HG03060 (cell line): ENCODE measurements around the gene CCNL2.
"Not testable (repeated sequence)": the region's sequence is repeated elsewhere in the genome, so short reads cannot be mapped to it uniquely, and the experiment has no call there.

Experiments used
- ATAC-seq: cut with Tn5 transposase; IDR thresholded peaks from one replicate; pipeline ENCODE4 v1.9.1; 2021; ENCODE audit warnings: low read depth, moderate number of reproducible peaks; ENCODE audit not compliant: unreplicated experiment

Gene CCNL2

DNA sequence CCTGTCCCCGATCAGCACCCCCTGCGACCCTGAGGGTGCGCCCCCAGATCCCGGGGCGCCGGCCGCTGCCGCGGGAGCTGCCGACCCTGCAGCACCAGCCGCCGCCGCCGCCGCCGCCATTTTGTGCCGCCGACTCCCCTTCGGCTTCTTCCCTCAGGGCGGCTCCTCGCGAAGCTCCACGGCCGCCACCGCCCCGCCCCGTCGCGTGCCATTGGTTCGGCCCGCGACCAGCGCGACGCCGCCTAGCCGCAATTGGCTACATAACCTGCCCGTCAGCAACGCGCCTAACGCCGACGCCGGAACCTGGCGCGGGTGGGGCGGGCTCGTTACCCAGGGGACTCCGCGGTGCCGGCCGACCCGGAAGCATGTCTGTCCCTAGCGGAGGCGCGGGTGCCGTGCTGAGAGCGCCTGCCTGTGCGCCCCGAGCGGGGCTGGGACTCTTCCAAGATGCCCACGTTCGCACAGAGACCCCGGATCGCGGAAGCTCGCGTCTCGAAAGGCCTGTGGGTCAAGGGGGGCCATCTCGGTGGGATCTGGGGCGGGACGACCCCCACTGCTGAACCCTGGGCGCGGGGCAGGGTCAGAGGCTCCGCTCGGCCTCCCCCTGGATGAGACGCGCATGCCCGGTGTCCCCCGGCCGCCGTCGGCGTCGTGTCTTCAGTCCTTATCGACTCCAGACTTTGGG is at the start of gene CCNL2:
TSS of gene CCNL2 (minus strand) at position 149 of the 685 bp plus-strand sequence. CDS start at position 120, 29 bp downstream.
- ATAC-seq: peak; percentile 72

DNA sequence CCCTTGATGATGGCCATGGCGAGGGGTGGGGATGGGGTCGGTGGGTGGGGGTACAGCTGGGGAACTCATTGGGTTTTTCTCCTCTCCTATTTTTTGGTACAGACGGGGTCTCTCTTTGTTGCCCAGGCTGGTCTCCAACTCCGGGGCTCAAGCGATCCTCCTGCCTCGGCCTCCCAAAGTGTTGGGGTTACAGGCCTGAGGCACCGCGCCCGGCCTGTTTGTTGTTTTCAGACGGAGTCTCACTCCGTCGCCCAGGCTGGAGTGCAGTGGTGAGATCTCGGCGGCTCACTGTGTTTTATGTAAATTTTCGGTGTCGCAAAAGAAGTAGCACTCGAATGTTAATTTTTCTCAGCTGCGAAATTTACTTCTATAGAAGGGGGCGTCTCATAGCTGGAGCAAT is 47.5 kb upstream of the CCNL2 start:
- not testable (repeated sequence) for ATAC-seq

DNA sequence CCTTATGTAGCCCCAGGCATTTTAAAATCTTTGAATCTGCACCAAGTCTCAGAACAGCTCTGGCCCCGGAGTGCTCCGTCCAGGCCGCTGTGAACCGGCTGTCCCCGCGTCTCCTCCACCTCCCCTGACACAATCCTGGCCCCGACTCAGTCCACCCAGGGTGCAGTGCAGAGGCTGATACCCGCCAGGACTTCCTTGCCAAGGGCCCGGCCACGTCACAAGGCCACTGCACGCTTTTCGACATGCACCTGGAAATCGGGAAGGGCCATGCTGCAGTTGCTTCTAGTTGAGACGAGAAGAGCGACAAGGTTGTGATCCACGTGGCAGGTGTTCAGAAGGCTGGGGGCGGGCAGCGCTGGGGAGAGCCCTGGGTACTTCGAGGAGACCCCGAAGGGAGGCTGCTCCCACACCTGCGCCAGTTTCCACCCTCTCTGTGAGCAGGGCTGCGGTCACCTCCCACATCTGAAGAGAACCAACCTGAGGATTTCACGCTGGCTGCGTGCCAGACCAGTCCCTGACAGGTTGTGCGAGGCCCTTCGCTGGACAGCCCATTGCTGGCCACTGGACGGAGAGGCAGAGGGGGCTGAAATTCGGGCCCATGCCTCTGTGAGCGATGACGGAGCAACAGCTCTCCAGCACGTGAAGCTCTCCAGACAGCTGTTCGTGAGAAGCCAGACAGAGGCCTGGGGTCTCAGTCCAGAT is 43.1 kb upstream of the CCNL2 start:
- ATAC-seq: no peak

DNA sequence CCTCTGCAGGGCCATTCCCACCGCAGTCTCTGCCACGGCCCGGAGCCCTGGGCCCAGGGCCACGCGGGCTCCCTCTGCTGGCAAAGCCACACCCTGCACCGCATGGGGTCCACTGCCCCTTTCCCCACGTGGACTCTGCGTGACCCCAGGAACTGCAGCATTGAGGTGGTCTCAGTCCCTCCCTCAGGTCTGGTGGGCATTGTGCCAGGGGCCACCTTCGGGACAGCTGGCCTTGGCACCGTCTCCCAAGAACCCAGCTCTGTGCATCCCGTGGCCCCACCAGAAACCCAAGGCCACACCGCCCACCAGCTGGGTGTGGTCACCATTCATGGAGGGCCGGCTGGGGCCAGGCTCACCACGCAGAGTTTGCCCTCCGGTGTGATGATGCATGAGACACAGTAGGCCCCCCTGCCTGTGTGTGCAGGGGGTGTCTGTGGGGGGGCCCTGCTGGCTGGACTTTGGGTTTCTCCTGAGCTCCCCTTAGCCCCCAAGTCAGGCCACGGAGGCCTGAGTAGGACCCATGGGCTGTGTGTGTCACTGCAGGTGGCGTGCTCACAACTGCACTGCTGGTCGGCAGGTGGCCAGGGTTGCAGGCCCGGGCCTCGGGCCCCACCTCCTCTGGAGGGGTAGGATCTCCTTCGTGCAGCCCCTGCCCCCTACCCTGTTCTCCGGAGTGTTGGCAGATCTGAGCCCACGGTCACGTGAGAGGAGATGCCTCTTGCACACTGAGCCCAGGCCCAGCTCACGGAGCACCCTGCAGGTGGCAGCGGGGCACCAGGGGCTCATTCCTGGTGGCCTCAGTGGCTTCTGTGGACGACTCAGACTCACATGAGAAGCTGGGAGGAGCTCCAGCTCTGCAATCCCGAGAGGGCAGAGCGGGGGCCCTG is 42.1 kb upstream of the CCNL2 start:
- no peak for ATAC-seq

- ATAC-seq: no peak
These were observed 41.3 kb upstream of the CCNL2 start for GRCh38 chr1:1440262-1441001.

DNA sequence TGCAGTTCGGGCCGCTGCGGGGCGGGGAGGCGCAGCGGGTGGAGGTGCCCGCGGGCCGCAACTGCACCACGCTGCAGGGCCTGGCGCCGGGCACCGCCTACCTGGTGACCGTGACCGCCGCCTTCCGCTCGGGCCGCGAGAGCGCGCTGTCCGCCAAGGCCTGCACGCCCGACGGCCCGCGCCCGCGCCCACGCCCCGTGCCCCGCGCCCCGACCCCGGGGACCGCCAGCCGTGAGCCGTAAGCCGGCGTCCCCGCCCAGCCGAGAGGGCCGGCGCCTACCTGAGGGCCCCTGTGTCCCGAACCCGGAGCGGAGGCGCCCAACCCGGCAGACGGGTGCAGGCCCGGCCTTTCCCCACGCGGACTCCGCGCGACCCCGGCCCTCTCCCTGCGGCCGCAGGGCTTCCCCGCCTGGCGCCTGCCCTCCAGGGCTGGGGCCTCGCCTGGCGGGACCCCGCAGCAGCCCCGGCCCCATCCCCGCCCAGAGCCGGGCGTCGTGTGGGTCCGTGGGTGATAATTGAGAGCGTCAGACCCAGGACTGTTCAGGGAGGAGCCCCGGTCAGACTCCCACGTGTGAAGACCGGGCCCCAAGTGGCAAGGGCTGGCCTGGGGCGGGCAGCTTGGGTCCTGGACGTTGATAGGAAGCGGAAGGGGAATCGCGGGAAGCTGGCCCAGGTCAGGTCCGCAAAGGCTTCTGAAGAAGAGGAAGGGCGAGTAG is 40.6 kb upstream of the CCNL2 start:
- ATAC-seq: no peak

DNA sequence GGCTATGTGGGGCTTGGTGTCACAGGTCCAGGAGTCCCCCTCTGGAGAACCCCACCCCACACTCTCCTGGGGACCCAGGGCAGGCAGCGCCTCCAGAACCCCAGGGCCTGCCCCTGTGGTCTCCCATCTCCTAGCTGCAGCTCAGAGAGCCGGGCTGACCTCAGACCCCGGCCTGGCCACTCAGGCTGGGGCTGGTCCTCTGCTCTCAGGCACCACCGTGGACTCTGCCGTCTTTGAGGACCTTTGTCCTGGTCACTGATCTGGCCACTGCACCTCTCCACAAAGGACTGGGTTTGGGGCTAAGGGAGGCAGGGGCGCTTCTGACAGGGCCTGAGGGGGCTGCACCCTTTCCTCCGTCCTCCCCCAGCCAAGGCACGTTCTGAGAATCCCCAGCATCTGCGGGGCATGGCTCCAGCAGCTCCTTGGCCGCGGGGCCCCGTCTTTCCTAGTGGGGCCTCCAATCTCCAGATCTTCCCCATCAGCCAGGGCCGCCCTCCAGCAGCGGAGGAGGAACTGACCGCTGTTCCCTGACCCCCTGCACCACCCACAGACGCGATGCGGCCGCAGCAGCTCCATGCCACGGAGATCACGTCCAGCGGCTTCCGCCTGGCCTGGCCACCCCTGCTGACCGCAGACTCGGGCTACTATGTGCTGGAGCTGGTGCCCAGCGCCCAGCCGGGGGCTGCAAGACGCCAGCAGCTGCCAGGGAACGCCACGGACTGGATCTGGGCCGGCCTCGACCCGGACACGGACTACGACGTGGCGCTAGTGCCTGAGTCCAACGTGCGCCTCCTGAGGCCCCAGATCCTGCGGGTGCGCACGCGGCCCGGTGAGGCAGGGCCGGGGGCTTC is 39.6 kb upstream of the CCNL2 start:
- ATAC-seq: no peak

DNA sequence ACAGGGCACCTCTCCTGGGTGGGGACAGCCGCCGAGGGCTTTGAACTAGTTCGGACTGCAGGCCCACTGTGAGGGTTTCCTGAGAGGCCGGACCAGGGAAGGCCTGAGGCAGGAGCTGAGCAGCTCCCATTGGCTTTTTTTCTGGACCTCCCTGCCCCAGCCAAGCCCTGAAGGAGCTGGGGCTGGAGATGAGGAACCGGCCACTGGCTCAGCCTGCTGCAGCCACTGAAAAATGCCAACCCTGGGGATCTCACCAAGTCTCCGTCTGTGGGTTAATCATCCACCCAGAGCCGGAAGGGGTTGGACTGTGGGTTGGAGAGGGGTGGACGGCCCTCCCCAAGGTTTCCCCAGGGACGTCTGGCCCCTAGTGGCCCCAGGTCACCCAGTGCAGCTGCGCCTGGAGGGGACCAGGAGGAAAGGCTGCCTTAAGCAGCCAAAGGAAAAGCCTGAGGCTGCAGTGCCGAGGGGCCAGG is 38.8 kb upstream of the CCNL2 start:
- no peak for ATAC-seq

GRCh38 chr1:1437033-1437903 is 38.1 kb upstream of the CCNL2 start:
- no peak for ATAC-seq

DNA sequence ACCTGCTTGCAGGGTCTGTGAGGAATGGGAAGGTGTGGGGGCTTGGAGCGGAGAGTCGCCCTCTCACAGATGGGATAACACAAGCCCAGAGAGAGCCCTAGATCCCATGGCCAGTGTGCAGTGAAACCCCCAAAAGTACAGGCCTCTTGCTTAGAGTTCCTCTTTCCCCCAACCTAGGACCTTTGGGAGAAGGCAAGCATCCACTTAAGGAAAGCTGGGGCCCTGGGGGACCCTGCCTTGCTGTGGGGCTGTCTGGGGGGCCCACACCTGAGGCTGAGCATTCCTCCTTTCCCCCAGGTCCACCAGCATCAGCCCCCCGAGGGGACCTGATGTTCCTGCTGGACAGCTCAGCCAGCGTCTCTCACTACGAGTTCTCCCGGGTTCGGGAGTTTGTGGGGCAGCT is 37.5 kb upstream of the CCNL2 start:
- ATAC-seq: no peak

DNA sequence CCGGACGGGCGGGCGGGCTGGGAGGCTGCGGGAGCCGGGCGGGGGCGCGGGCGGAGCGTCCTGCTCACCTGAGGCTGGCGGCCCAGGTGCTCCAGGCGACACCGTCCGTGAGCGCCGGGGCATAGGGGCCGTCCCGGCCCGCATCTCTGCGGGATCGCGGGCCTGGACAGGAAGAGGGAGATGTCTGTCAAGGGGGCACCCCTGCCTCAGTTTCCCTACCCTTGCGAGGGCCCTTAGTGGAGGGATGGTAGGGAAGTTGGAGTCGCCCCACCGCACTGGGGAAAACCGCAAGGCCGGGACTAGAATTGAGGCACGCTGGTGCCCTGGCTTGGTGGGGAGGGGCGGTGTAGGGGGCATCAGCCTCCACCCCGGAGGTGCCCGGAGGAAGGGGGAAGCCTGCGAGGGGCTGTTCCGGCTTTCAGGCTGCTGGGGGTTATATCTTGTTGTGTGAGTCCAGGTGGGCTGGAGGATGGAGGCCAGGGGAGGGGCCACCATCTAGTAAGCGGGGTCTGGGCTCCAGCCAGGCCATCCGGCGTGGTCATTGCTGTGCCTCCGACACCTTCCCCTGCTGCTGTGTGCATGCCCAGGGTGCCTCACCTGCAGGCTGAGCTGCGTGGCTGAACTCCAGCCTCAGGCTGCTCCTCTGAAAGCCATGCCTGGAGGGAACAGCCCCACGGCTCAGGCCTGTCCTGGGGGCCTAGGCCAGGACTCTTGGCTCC is 36.9 kb upstream of the CCNL2 start:
- no peak for ATAC-seq

- ATAC-seq: no peak
These were observed 36.2 kb upstream of the CCNL2 start, which contains the start of gene VWA1 for GRCh38 chr1:1435106-1435903. VWA1 (plus strand) TSS chr1:1435690; CDS start chr1:1435749, 59 bp downstream.

- no peak for ATAC-seq
These were observed 35.6 kb upstream of the CCNL2 start for GRCh38 chr1:1434824-1435105.

DNA sequence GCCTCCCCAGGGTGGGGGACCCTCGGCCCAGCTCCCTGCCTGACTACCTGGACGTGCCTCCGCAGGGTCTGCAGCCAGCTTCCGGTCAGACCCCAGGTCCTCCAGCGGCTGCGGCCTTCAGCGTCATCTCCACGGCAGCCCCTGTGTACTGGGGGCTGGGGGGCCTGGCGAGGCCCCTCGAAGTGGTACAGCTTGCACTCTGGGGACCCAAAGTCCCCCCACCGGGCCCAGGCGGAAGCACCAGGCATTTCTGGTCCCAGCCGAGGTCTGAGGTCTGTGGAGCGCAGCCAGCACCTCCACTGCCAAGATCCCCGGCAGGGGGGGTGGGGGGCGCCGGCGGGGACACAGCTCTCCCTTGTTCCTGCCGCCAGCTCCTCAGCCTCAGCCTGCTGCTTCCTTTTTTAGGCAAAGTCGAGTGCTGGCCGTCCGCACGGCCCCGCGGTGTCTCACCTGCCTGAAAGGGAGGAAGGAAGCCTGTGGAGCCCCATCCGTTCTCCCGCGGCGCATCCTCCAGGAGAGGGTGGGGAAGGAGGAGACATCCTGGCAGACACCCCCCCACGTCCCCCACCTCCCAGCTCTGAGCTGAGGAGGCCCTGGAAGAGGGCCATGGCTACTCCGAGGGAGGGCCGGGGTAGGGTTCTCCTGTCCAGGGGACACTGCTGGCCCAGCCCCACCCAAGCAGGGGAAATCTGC is 35.1 kb upstream of the CCNL2 start:
- no peak for ATAC-seq

- ATAC-seq: no peak
These were observed 34.6 kb upstream of the CCNL2 start for GRCh38 chr1:1433804-1434130.
